Parathyroid adenoma (tissue), 2 donors: Measurements from ENCODE around the gene ZNF681.

Experiments used
- H2AFZ ChIP-seq: fragments of 300-600 bp; sonication (generic); one replicate; pipeline ENCODE4 v1.7.0; 2017; ENCODE audit warnings: antibody characterized with exemption, mild to moderate bottlenecking
- H3K27ac ChIP-seq: fragments of 300-600 bp; sonication (generic); one replicate; pipeline ENCODE4 v1.7.0; 2017
- H3K27me3 ChIP-seq: fragments of 300-600 bp; sonication (generic); one replicate; pipeline ENCODE4 v1.7.0; 2017; ENCODE audit warnings: low read length; ENCODE audit not compliant: control insufficient read depth, insufficient read depth
- H3K36me3 ChIP-seq: fragments of 300-600 bp; sonication (generic); one replicate; pipeline ENCODE4 v1.7.0; 2017; ENCODE audit warnings: low read length; ENCODE audit not compliant: control insufficient read depth, insufficient read depth
- H3K4me1 ChIP-seq: fragments of 300-600 bp; sonication (generic); one replicate; pipeline ENCODE4 v1.7.0; 2017; ENCODE audit warnings: control low read depth
- H3K4me2 ChIP-seq: fragments of 300-600 bp; sonication (generic); one replicate; pipeline ENCODE4 v1.7.0; 2017; ENCODE audit warnings: low read length
- H3K4me3 ChIP-seq: fragments of 300-600 bp; sonication (generic); one replicate; pipeline ENCODE4 v1.7.0; 2017; ENCODE audit warnings: low read depth, low read length
- H3K79me2 ChIP-seq: fragments of 300-600 bp; sonication (generic); one replicate; pipeline ENCODE4 v1.7.0; 2017; ENCODE audit warnings: control low read depth
- H3K9ac ChIP-seq: fragments of 300-600 bp; sonication (generic); one replicate; pipeline ENCODE4 v1.7.0; 2017; ENCODE audit warnings: mild to moderate bottlenecking
- H3K9me3 ChIP-seq: fragments of 300-600 bp; sonication (generic); one replicate; pipeline ENCODE4 v1.7.0; 2017; ENCODE audit warnings: low read length; ENCODE audit not compliant: control insufficient read depth
- TF ChIP-seq, protein P1 (sequence below): fragments of 300-600 bp; sonication (generic); IDR thresholded peaks from one replicate; pipeline ENCODE4 v1.7.0; 2017; ENCODE audit warnings: antibody characterized with exemption, mild to moderate bottlenecking
- donor health status: primary hyperparathyroidism.

ZNF681 gene

DNA sequence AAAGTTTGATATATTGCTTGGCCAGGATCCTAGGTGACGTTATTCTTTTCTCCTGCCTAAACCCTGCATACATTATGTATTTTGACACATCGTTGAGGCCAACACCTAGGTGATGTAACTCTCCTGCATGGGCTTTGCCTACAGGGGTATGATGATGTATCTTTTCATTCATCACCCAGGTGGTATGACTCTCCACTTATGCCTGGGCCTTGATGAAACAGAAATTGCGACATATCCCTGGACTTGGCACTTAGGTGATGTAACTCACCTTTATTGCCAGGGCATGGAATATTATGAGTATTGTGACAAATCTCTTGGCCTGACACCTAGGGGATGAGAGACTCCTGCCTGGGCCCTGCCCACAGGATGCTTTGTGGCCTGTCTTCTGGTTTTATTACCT, 18.5 kb upstream of the ZNF681 start:
- no peaks in the 10 kb centered on the region for H3K4me1 ChIP-seq
- no peak overlapping the region for H3K4me2 ChIP-seq
- H3K4me3 ChIP-seq, result no peak overlapping the region
- no peaks in the 10 kb centered on the region for H3K36me3 ChIP-seq
- H3K27me3 ChIP-seq, result no peaks in the 10 kb centered on the region
- TF ChIP-seq, protein P1, sequence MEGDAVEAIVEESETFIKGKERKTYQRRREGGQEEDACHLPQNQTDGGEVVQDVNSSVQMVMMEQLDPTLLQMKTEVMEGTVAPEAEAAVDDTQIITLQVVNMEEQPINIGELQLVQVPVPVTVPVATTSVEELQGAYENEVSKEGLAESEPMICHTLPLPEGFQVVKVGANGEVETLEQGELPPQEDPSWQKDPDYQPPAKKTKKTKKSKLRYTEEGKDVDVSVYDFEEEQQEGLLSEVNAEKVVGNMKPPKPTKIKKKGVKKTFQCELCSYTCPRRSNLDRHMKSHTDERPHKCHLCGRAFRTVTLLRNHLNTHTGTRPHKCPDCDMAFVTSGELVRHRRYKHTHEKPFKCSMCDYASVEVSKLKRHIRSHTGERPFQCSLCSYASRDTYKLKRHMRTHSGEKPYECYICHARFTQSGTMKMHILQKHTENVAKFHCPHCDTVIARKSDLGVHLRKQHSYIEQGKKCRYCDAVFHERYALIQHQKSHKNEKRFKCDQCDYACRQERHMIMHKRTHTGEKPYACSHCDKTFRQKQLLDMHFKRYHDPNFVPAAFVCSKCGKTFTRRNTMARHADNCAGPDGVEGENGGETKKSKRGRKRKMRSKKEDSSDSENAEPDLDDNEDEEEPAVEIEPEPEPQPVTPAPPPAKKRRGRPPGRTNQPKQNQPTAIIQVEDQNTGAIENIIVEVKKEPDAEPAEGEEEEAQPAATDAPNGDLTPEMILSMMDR, result no peak
- H2AFZ ChIP-seq, result no peak overlapping the region
- no peaks in the 10 kb centered on the region for H3K79me2 ChIP-seq
- H3K27ac ChIP-seq, result no peak overlapping the region
- H3K9ac ChIP-seq, result no peak overlapping the region
- no peaks in the 10 kb centered on the region for H3K9me3 ChIP-seq

- H3K4me3 ChIP-seq, result no peak overlapping the region
- no peaks in the 10 kb centered on the region for H3K27me3 ChIP-seq
- no peaks in the 10 kb centered on the region for H3K36me3 ChIP-seq
- no peak overlapping the region for H3K4me2 ChIP-seq
- no peaks in the 10 kb centered on the region for H3K79me2 ChIP-seq
- H2AFZ ChIP-seq, result no peak overlapping the region
- H3K9me3 ChIP-seq, result no peaks in the 10 kb centered on the region
- no peaks in the 10 kb centered on the region for H3K4me1 ChIP-seq
- H3K9ac ChIP-seq, result no peak overlapping the region
- no peak overlapping the region for H3K27ac ChIP-seq
- TF ChIP-seq, protein P1, result no peak
These were observed 18.0 kb upstream of the ZNF681 start for GRCh38 chr19:23776507-23777205.

- Histone ChIP-seq H3K27ac (no peak overlapping the region), H3K4me2 (no peak overlapping the region), H3K9ac (no peak overlapping the region), H3K27me3 (no peaks in the 10 kb centered on the region), H3K36me3 (no peaks in the 10 kb centered on the region), H3K9me3 (no peaks in the 10 kb centered on the region), H3K4me3 (no peak overlapping the region), H2AFZ (no peak overlapping the region), H3K79me2 (no peaks in the 10 kb centered on the region), H3K4me1 (no peaks in the 10 kb centered on the region)
- TF ChIP-seq, protein P1, result no peak
These were observed 15.9 kb upstream of the ZNF681 start for GRCh38 chr19:23774524-23774971.

GRCh38 chr19:23774106-23774505, 15.4 kb upstream of the ZNF681 start:
- no peaks in the 10 kb centered on the region for H3K9me3 ChIP-seq
- no peak overlapping the region for H3K9ac ChIP-seq
- H2AFZ ChIP-seq, result no peak overlapping the region
- no peaks in the 10 kb centered on the region for H3K4me1 ChIP-seq
- H3K36me3 ChIP-seq, result no peaks in the 10 kb centered on the region
- no peak overlapping the region for H3K27ac ChIP-seq
- no peak overlapping the region for H3K4me2 ChIP-seq
- TF ChIP-seq, protein P1, result no peak
- H3K4me3 ChIP-seq, result no peak overlapping the region
- H3K27me3 ChIP-seq, result no peaks in the 10 kb centered on the region
- H3K79me2 ChIP-seq, result no peaks in the 10 kb centered on the region

GRCh38 chr19:23772675-23773063, 14.0 kb upstream of the ZNF681 start:
- Histone ChIP-seq H3K9ac (no peak overlapping the region), H3K4me2 (no peak overlapping the region), H3K4me1 (no peaks in the 10 kb centered on the region), H3K36me3 (no peaks in the 10 kb centered on the region), H3K79me2 (no peaks in the 10 kb centered on the region), H2AFZ (no peak overlapping the region), H3K4me3 (no peak overlapping the region), H3K27me3 (no peaks in the 10 kb centered on the region), H3K27ac (no peak overlapping the region), H3K9me3 (no peaks in the 10 kb centered on the region)
- TF ChIP-seq, protein P1, result no peak
